WTC11 (cell line): ENCODE results near the gene MIB1. TPM values are rescaled to one million over a fixed set of nuclear protein-coding genes. Genes with fewer than 3 reads are reported as not detected.
A peak's percentile ranks its signal among the peaks of the same experiment; 100 is the strongest.

ENCODE experiments used
- ATAC-seq: fragments of 200-7000 bp; cut with Tn5 transposase; 2 replicates; pipeline ENCODE4 v1.10.0; 2021; ENCODE audit warnings: mild to moderate bottlenecking, moderate library complexity
- CTCF ChIA-PET: fragments of 300-600 bp; sonication (Branson Sonifier 250); formaldehyde crosslinking; loops from one replicate; lab custom pipeline; 2021; ENCODE audit warnings: antibody characterized with exemption; lab: Charles Lee
- POLR2A ChIA-PET: fragments of 350-600 bp; sonication (Branson Sonifier 250); formaldehyde crosslinking; loops from one replicate; lab custom pipeline; 2021; ENCODE audit warnings: antibody characterized with exemption; lab: Charles Lee
- DNase-seq: peaks from one replicate; pipeline ENCODE4 v3.0.0; 2021; ENCODE audit warnings: low spot score
- H3K27ac Mint-ChIP-seq: 2 replicates; pipeline ENCODE4 v1.8.0; 2021; ENCODE audit warnings: mixed read lengths
- H3K27me3 Mint-ChIP-seq: 2 replicates; pipeline ENCODE4 v1.8.0; 2021; ENCODE audit warnings: low read depth, mild to moderate bottlenecking, moderate library complexity, mixed read lengths
- H3K36me3 Mint-ChIP-seq: 2 replicates; pipeline ENCODE4 v1.8.0; 2021; ENCODE audit warnings: mixed read lengths
- H3K4me1 Mint-ChIP-seq: 2 replicates; pipeline ENCODE4 v1.8.0; 2022; ENCODE audit warnings: mixed read lengths
- H3K4me3 Mint-ChIP-seq: 2 replicates; pipeline ENCODE4 v1.8.0; 2021; ENCODE audit warnings: mild to moderate bottlenecking, moderate library complexity, mixed read lengths
- H3K9me3 Mint-ChIP-seq: 2 replicates; pipeline ENCODE4 v1.8.0; 2021; ENCODE audit warnings: mixed read lengths
- ARID4B ChIP-seq: sonication (generic); formaldehyde crosslinking; IDR thresholded peaks from 2 replicates; pipeline ENCODE4 v1.8.0; 2023; ENCODE audit warnings: missing genetic modification reagents, mild to moderate bottlenecking, borderline replicate concordance
- CREB1 ChIP-seq: sonication (generic); formaldehyde crosslinking; IDR thresholded peaks from 2 replicates; pipeline ENCODE4 v1.8.0; 2023; ENCODE audit warnings: mild to moderate bottlenecking, missing genetic modification reagents
- GRHL2 ChIP-seq: fragments of 250-450 bp; sonication (Bioruptor Pico); IDR thresholded peaks from 2 replicates; pipeline ENCODE4 v1.8.0; 2022; ENCODE audit warnings: mild to moderate bottlenecking, moderate library complexity; ENCODE audit not compliant: insufficient replicate concordance, severe bottlenecking
- GTF2I ChIP-seq: fragments of 250-450 bp; sonication (Bioruptor Pico); conservative IDR thresholded peaks from 2 replicates; pipeline ENCODE4 v1.4.0; 2021; ENCODE audit warnings: mild to moderate bottlenecking
- HMGA2 ChIP-seq: fragments of 250-450 bp; sonication (Bioruptor Pico); IDR thresholded peaks from 2 replicates; pipeline ENCODE4 v1.4.0; 2021; ENCODE audit warnings: mild to moderate bottlenecking, moderate library complexity
- IRF1 ChIP-seq: sonication (generic); formaldehyde crosslinking; IDR thresholded peaks from 2 replicates; pipeline ENCODE4 v1.8.0; 2023; ENCODE audit warnings: missing genetic modification reagents
- JAZF1 ChIP-seq: fragments of 250-450 bp; sonication (Bioruptor Pico); IDR thresholded peaks from 2 replicates; pipeline ENCODE4 v1.9.0; 2021; ENCODE audit warnings: moderate library complexity, mild to moderate bottlenecking, inconsistent platforms
- JUN ChIP-seq: sonication (generic); formaldehyde crosslinking; IDR thresholded peaks from 2 replicates; pipeline ENCODE4 v1.8.0; 2023; ENCODE audit warnings: mild to moderate bottlenecking, missing genetic modification reagents
- MAX ChIP-seq: sonication (generic); formaldehyde crosslinking; IDR thresholded peaks from 2 replicates; pipeline ENCODE4 v1.8.0; 2022; ENCODE audit warnings: mild to moderate bottlenecking, missing genetic modification reagents
- MYBL2 ChIP-seq: sonication (generic); formaldehyde crosslinking; IDR thresholded peaks from 2 replicates; pipeline ENCODE4 v1.8.1; 2023; ENCODE audit warnings: mild to moderate bottlenecking, moderate library complexity, missing genetic modification reagents
- PRRX2 ChIP-seq: fragments of 250-450 bp; sonication (Bioruptor Pico); IDR thresholded peaks from 2 replicates; pipeline ENCODE4 v1.8.0; 2021; ENCODE audit warnings: mild to moderate bottlenecking
- SOX15 ChIP-seq: fragments of 250-450 bp; sonication (Bioruptor Pico); IDR thresholded peaks from 2 replicates; pipeline ENCODE4 v1.9.0; 2021; ENCODE audit warnings: mild to moderate bottlenecking
- STAT6 ChIP-seq: sonication (generic); formaldehyde crosslinking; conservative IDR thresholded peaks from 2 replicates; pipeline ENCODE4 v1.8.1; 2023; ENCODE audit warnings: mild to moderate bottlenecking, low read depth, missing genetic modification reagents, moderate library complexity
- TEAD4 ChIP-seq: sonication (generic); formaldehyde crosslinking; IDR thresholded peaks from 2 replicates; pipeline ENCODE4 v1.8.0; 2022; ENCODE audit warnings: mild to moderate bottlenecking, missing genetic modification reagents
- ZBTB43 ChIP-seq: sonication (generic); formaldehyde crosslinking; IDR thresholded peaks from 2 replicates; pipeline ENCODE4 v1.8.1; 2023; ENCODE audit warnings: mild to moderate bottlenecking, missing genetic modification reagents
- ZNF263 ChIP-seq: sonication (generic); formaldehyde crosslinking; IDR thresholded peaks from 2 replicates; pipeline ENCODE4 v1.8.1; 2022; ENCODE audit warnings: low read depth, mild to moderate bottlenecking, moderate library complexity, missing genetic modification reagents
- total RNA-seq: library from RNA; stranded (reverse); gene quantifications from 3 replicates; pipeline ENCODE4 v1.2.3, GENCODE V29; 2021

Gene MIB1
- total RNA-seq, 1 experiment from 2014 or later = 63.9 TPM

GRCh38 chr18:21910906-21911305 is 170.3 kb downstream of the MIB1 start:
- H3K27me3 Mint-ChIP-seq = peaks cover 82% of the 10 kb centered on the region
- H3K4me1 Mint-ChIP-seq = 0 out of 2 replicates have a peak, but pooled peaks cover 5% of the 10 kb centered on the region
- no peak overlapping the region for H3K4me3 Mint-ChIP-seq
- ChIA-PET CTCF (interaction anchor here (1.1 to 2.4 kb wide), 2 partner anchors 45 to 91 kb away, joined by 3 to 9 read pairs; no protein-coding TSS in a partner anchor), POLR2A (no interaction called here)
- peak; percentile 72 for ATAC-seq
- H3K36me3 Mint-ChIP-seq = no peaks in the 10 kb centered on the region
- no peak for TF ChIP-seq GTF2I (CRISPR knock-in tag)
- TF ChIP-seq HMGA2 (CRISPR knock-in tag) = no peak
- no peak for TF ChIP-seq MAX (CRISPR knock-in tag)
- no peak for TF ChIP-seq STAT6 (CRISPR knock-in tag)
- TF ChIP-seq MYBL2 (CRISPR knock-in tag) = no peak
- TF ChIP-seq JUN (CRISPR knock-in tag) = no peak
- H3K9me3 Mint-ChIP-seq = no peaks in the 10 kb centered on the region
- DNase-seq = no peak
- H3K27ac Mint-ChIP-seq = no peak overlapping the region

GRCh38 chr18:21911551-21911950 is 171.0 kb downstream of the MIB1 start:
- H3K9me3 Mint-ChIP-seq = no peaks in the 10 kb centered on the region
- H3K36me3 Mint-ChIP-seq = no peaks in the 10 kb centered on the region
- H3K4me3 Mint-ChIP-seq = no peak overlapping the region
- ChIA-PET POLR2A (no interaction called here), CTCF (interaction anchor here (1.1 to 2.4 kb wide), 2 partner anchors 44 to 92 kb away, joined by 3 to 9 read pairs; no protein-coding TSS in a partner anchor)
- 0 out of 2 replicates have a peak, but pooled peaks cover 5% of the 10 kb centered on the region for H3K4me1 Mint-ChIP-seq
- H3K27ac Mint-ChIP-seq = no peak overlapping the region
- ATAC-seq = no peak
- no peak for DNase-seq
- TF ChIP-seq ZBTB43 (no peak), PRRX2 (no peak)
- peaks cover 77% of the 10 kb centered on the region for H3K27me3 Mint-ChIP-seq

GRCh38 chr18:21912339-21913239 is 172.0 kb downstream of the MIB1 start:
- no peak for DNase-seq
- H3K4me1 Mint-ChIP-seq = 0 out of 2 replicates have a peak, but pooled peaks cover 5% of the 10 kb centered on the region
- no peak overlapping the region for H3K27ac Mint-ChIP-seq
- no peaks in the 10 kb centered on the region for H3K9me3 Mint-ChIP-seq
- H3K27me3 Mint-ChIP-seq = peaks cover 67% of the 10 kb centered on the region
- no peak for TF ChIP-seq TEAD4 (CRISPR knock-in tag)
- TF ChIP-seq CREB1 (CRISPR knock-in tag) = no peak
- TF ChIP-seq ARID4B (CRISPR knock-in tag) = no peak
- TF ChIP-seq JAZF1 (CRISPR knock-in tag) = no peak
- no peak for TF ChIP-seq SOX15 (CRISPR knock-in tag)
- TF ChIP-seq GRHL2 = no peak
- no peak for TF ChIP-seq IRF1
- TF ChIP-seq ZNF263 (CRISPR knock-in tag) = no peak
- ATAC-seq = peak; percentile 66
- H3K4me3 Mint-ChIP-seq = no peak overlapping the region
- ChIA-PET CTCF (interaction anchor here (0.6 to 2.4 kb wide), 6 partner anchors 9 to 85 kb away, joined by 3 to 9 read pairs (median 3); no protein-coding TSS in a partner anchor), POLR2A (no interaction called here)
- H3K36me3 Mint-ChIP-seq = no peaks in the 10 kb centered on the region
